Measurements from ENCODE around the gene RNF145.
"Not testable (repeated sequence)": the region's sequence is repeated elsewhere in the genome, so short reads cannot be mapped to it uniquely, and the experiment has no call there.

The RNF145 gene

GRCh38 chr5:159187719-159188118 is 21.6 kb downstream of the RNF145 start:
- no peak for DNase-seq

- DNase-seq: no peak
These were observed 23.0 kb downstream of the RNF145 start for GRCh38 chr5:159186319-159186718.

- DNase-seq: no peak
These were observed 23.6 kb downstream of the RNF145 start for GRCh38 chr5:159185773-159186172.

GRCh38 chr5:159184858-159185381 is 24.4 kb downstream of the RNF145 start:
- DNase-seq: no peak

GRCh38 chr5:159184236-159184635 is 25.1 kb downstream of the RNF145 start:
- no peak for DNase-seq

- no peak for DNase-seq
These were observed 26.1 kb downstream of the RNF145 start for GRCh38 chr5:159183247-159183646.

GRCh38 chr5:159182691-159183090 is 26.7 kb downstream of the RNF145 start:
- DNase-seq: no peak

- DNase-seq: no peak
These were observed 27.7 kb downstream of the RNF145 start for GRCh38 chr5:159181651-159182050.

- DNase-seq: no peak
These were observed 28.2 kb downstream of the RNF145 start for GRCh38 chr5:159181152-159181551.

GRCh38 chr5:159179529-159180305 is 29.6 kb downstream of the RNF145 start:
- DNase-seq: no peak

- no peak for DNase-seq
These were observed 30.4 kb downstream of the RNF145 start for GRCh38 chr5:159178978-159179377.

- no peak for DNase-seq
These were observed 33.8 kb downstream of the RNF145 start for GRCh38 chr5:159175547-159175946.

GRCh38 chr5:159174511-159175168 is 34.7 kb downstream of the RNF145 start:
- DNase-seq: no peak

GRCh38 chr5:159171274-159171673 is 38.1 kb downstream of the RNF145 start:
- no peak for DNase-seq

GRCh38 chr5:159170021-159170420 is 39.3 kb downstream of the RNF145 start:
- DNase-seq: no peak

- no peak for DNase-seq
These were observed 42.9 kb downstream of the RNF145 start for GRCh38 chr5:159166416-159166815.

- no peak for DNase-seq
These were observed 45.7 kb downstream of the RNF145 start for GRCh38 chr5:159163701-159164046.

- DNase-seq: no peak
These were observed 46.2 kb downstream of the RNF145 start for GRCh38 chr5:159163027-159163700.

GRCh38 chr5:159161361-159162214 is 47.8 kb downstream of the RNF145 start:
- DNase-seq: no peak

- not testable (repeated sequence) for DNase-seq
These were observed 50.7 kb downstream of the RNF145 start for GRCh38 chr5:159158553-159159091.

GRCh38 chr5:159157552-159157951 is 51.8 kb downstream of the RNF145 start:
- DNase-seq: no peak

- DNase-seq: peak; percentile 15 to 30
These were observed 52.7 kb downstream of the RNF145 start for GRCh38 chr5:159156426-159157238.

All from NCI-H1930 (cell line).